ENCODE data around the gene HELZ2. TPM values are rescaled to one million over a fixed set of nuclear protein-coding genes. Genes with fewer than 3 reads are reported as not detected.
A peak's percentile ranks its signal among the peaks of the same experiment; 100 is the strongest.

The HELZ2 gene
- polyA plus RNA-seq, 6 donors from 2014 or later = 2.5 to 11.6 (median 9.3) TPM

GRCh38 chr20:63570281-63571086, 3.6 kb downstream of the HELZ2 start:
- Mint-ChIP-seq H3K9me3 (no peaks in the 10 kb centered on the region), H3K36me3 (no peaks in the 10 kb centered on the region), H3K4me1 (peaks cover 26 to 35% (median 28%) of the 10 kb centered on the region in 3 donors), H3K4me3 (peak overlapping the region in 6 of 8 donors; percentile 41 to 85 (median 52)), H3K27ac (peak overlapping the region in 1 of 6 donors; percentile 38), H3K27me3 (no peaks in the 10 kb centered on the region)
- ATAC-seq (ENCODE audit: low read depth in 2 of 2) (no peak), DNase-seq (no peak)

GRCh38 chr20:63568986-63569949, 4.8 kb downstream of the HELZ2 start:
- H3K4me3 Mint-ChIP-seq = peak overlapping the region; percentile 52 to 93 (median 82)
- no peaks in the 10 kb centered on the region for H3K9me3 Mint-ChIP-seq
- H3K27me3 Mint-ChIP-seq = no peaks in the 10 kb centered on the region
- H3K4me1 Mint-ChIP-seq = peaks cover 22 to 35% (median 28%) of the 10 kb centered on the region in 3 donors
- no peak for DNase-seq
- peak overlapping the region in 2 of 6 donors; percentile 67 to 76 for H3K27ac Mint-ChIP-seq
- ATAC-seq (ENCODE audit: low read depth in 2 of 2) = no peak
- H3K36me3 Mint-ChIP-seq = no peaks in the 10 kb centered on the region

GRCh38 chr20:63568170-63568981, 5.7 kb downstream of the HELZ2 start:
- Mint-ChIP-seq H3K27me3 (no peaks in the 10 kb centered on the region), H3K9me3 (no peaks in the 10 kb centered on the region), H3K4me1 (peaks cover 20 to 31% (median 22%) of the 10 kb centered on the region in 3 donors), H3K4me3 (peak overlapping the region; percentile 84 to 93 (median 88)), H3K27ac (peak overlapping the region; percentile 66 to 92 (median 82)), H3K36me3 (no peaks in the 10 kb centered on the region)
- DNase-seq (no peak), ATAC-seq (ENCODE audit: low read depth in 2 of 2) (peak; percentile 3 to 8)

GRCh38 chr20:63567386-63568169, 6.5 kb downstream of the HELZ2 start:
- Mint-ChIP-seq H3K27me3 (no peaks in the 10 kb centered on the region), H3K27ac (peak overlapping the region; percentile 66 to 92 (median 82))

GRCh38 chr20:63567136-63567385, 7.0 kb downstream of the HELZ2 start:
- peak; percentile 35 for DNase-seq
- peak overlapping the region in 2 of 6 donors; percentile 76 to 88 for H3K27ac Mint-ChIP-seq

More at GRCh38 chr20:63567386-63568169, 6.5 kb downstream of the HELZ2 start:
- Mint-ChIP-seq H3K9me3 (no peaks in the 10 kb centered on the region), H3K36me3 (no peaks in the 10 kb centered on the region), H3K4me1 (peaks cover 20 to 30% (median 22%) of the 10 kb centered on the region in 3 donors), H3K4me3 (peak overlapping the region; percentile 84 to 93 (median 88))
- DNase-seq = peak; percentile 76
- peak; percentile 79 to 82 for ATAC-seq (ENCODE audit: low read depth in 2 of 2)

GRCh38 chr20:63566395-63567135, 7.5 kb downstream of the HELZ2 start:
- Mint-ChIP-seq H3K4me3 (peak overlapping the region in 6 of 8 donors; percentile 39 to 90 (median 84)), H3K36me3 (no peaks in the 10 kb centered on the region), H3K9me3 (no peaks in the 10 kb centered on the region), H3K27me3 (no peaks in the 10 kb centered on the region), H3K27ac (no peak overlapping the region), H3K4me1 (peaks cover 20 to 30% (median 22%) of the 10 kb centered on the region in 3 donors)
- DNase-seq (no peak), ATAC-seq (ENCODE audit: low read depth in 2 of 2) (no peak)

More at GRCh38 chr20:63567136-63567385, 7.0 kb downstream of the HELZ2 start:
- no peaks in the 10 kb centered on the region for H3K9me3 Mint-ChIP-seq
- no peaks in the 10 kb centered on the region for H3K36me3 Mint-ChIP-seq
- ATAC-seq (ENCODE audit: low read depth in 2 of 2) = peak; percentile 7 to 12
- H3K4me3 Mint-ChIP-seq = peak overlapping the region in 7 of 8 donors; percentile 39 to 93 (median 85)
- H3K27me3 Mint-ChIP-seq = no peaks in the 10 kb centered on the region
- H3K4me1 Mint-ChIP-seq = peaks cover 20 to 30% (median 22%) of the 10 kb centered on the region in 3 donors

GRCh38 chr20:63565699-63566335, 8.2 kb downstream of the HELZ2 start:
- Mint-ChIP-seq H3K4me3 (peak overlapping the region in 1 of 8 donors; percentile 25), H3K27me3 (no peaks in the 10 kb centered on the region), H3K9me3 (no peaks in the 10 kb centered on the region), H3K27ac (peak overlapping the region in 2 of 6 donors; percentile 63 to 82), H3K4me1 (peaks cover 20 to 30% (median 22%) of the 10 kb centered on the region in 3 donors), H3K36me3 (no peaks in the 10 kb centered on the region)
- ATAC-seq (ENCODE audit: low read depth in 2 of 2) (no peak), DNase-seq (no peak)

- Mint-ChIP-seq H3K9me3 (peaks cover 0 to 2% (median 0%) of the 10 kb centered on the region in 7 donors), H3K4me3 (no peak overlapping the region), H3K27me3 (no peaks in the 10 kb centered on the region), H3K36me3 (peaks cover 0 to 5% of the 10 kb centered on the region in 2 donors), H3K27ac (peak overlapping the region in 1 of 6 donors; percentile 82), H3K4me1 (peaks cover 22 to 34% (median 24%) of the 10 kb centered on the region in 3 donors)
- DNase-seq (no peak), ATAC-seq (ENCODE audit: low read depth in 2 of 2) (no peak)
Measured at GRCh38 chr20:63565021-63565698, 8.9 kb downstream of the HELZ2 start.

- H3K4me3 Mint-ChIP-seq = peak overlapping the region in 1 of 8 donors; percentile 42
- ATAC-seq (ENCODE audit: low read depth in 2 of 2) (no peak), DNase-seq (no peak)
- H3K36me3 Mint-ChIP-seq = peaks cover 0 to 6% of the 10 kb centered on the region in 2 donors
- no peaks in the 10 kb centered on the region for H3K27me3 Mint-ChIP-seq
- H3K4me1 Mint-ChIP-seq = peaks cover 15 to 25% (median 22%) of the 10 kb centered on the region in 3 donors
- H3K27ac Mint-ChIP-seq = no peak overlapping the region
- H3K9me3 Mint-ChIP-seq = peaks cover 0 to 2% (median 0%) of the 10 kb centered on the region in 7 donors
Measured at GRCh38 chr20:63564036-63564810, 9.8 kb downstream of the HELZ2 start.

- ATAC-seq (ENCODE audit: low read depth in 2 of 2) (no peak), DNase-seq (no peak)
- Mint-ChIP-seq H3K9me3 (peaks cover 0 to 2% (median 0%) of the 10 kb centered on the region in 7 donors), H3K4me3 (no peak overlapping the region), H3K36me3 (peaks cover 0 to 6% of the 10 kb centered on the region in 2 donors), H3K4me1 (peaks cover 13 to 22% (median 17%) of the 10 kb centered on the region in 3 donors), H3K27me3 (no peaks in the 10 kb centered on the region), H3K27ac (no peak overlapping the region)
Measured at GRCh38 chr20:63563225-63563935, 10.7 kb downstream of the HELZ2 start.

All from naive B cell (primary cell).